Bronchus fibroblast of lung (primary cell): ENCODE results near the gene RNASEH2A. TPM values are rescaled to one million over a fixed set of nuclear protein-coding genes. Genes with fewer than 3 reads are reported as not detected.

Source experiments
- total RNA-seq: library from RNA; depleted of rRNA; stranded (reverse); fragments of >200 nt; gene quantifications from 2 replicates; pipeline ENCODE4 v1.2.3, GENCODE V29; 2015

Gene RNASEH2A
- total RNA-seq: 57.0 and 62.4 TPM in 2 replicates

GRCh38 chr19:12806242-12807081, at the start of gene RNASEH2A:
Gene RNASEH2A (plus strand): TSS chr19:12806584. CDS start chr19:12806674, 90 bp downstream.

GRCh38 chr19:12774588-12775555, 31.5 kb upstream of the RNASEH2A start, which contains the start of gene HOOK2:
Gene HOOK2 (minus strand): TSS chr19:12775552. CDS start chr19:12775449, 103 bp downstream.

GRCh38 chr19:12791345-12792050, 14.9 kb upstream of the RNASEH2A start, which contains the start of gene JUNB:
Gene JUNB (plus strand): TSS chr19:12791486. CDS start chr19:12791772, 286 bp downstream.

DNA sequence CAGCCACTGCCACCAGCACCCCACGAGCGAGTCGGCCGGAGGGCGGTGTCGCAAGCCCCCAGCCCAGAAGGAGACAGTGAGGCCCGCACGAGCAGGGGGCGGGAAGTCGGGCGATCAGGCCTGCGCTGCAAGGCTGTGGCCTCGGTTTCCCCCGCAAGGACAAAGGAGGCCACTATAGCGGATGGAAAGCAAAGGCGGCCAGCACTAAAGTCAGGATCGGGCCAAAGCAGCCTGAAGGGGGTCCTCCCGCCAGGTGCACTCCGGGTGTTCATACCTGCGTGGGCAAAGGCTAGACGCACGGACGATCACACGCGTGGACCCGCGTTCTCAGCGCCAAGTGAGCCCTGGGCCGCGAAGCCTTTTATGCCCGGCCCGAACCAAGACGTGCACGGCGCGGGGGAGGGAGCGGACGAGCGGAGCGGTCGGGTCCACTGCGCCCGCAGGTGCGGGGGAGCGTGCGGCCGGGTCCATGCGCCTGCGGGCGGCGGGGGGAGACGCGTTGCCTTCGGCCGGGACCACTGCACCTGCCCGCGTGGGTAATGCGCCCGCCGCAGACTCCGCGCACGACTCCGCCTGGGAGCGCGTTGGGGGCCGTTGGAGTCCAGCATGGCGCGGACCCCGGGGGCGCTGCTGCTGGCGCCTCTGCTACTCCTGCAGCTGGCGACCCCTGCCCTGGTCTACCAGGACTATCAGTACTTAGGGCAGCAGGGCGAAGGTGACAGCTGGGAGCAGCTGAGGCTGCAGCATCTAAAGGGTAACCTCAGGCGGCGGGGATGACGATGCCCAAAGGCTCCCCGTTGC, 4.7 kb upstream of the RNASEH2A start, which contains the start of the genes PRDX2 and THSD8:
Gene PRDX2 (minus strand): TSS at position 335 of the 801 bp plus-strand sequence. CDS start 539 bp downstream, outside the sequence.
Gene THSD8 (plus strand): TSS at position 604 of the 801 bp plus-strand sequence. CDS start 3 bp downstream, at position 607.

DNA sequence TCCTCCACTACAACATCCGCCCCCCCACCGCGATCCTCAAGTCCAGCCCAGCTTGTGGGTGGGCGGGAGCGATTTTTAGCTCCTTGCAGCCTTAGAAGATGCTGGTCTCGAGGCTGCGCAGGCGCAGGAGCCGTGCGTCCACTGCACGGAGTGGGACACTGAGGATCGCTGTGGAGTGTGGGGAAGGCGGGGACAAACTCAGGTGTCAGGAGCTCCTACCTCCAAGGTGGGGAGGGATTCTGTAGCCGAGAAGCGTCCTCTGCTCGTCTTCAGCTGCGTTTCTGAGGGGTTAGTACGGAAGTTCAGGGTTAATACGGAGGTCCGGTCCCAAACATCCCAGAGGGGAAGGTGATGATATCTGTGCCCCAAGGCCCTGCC, 28.2 kb downstream of the RNASEH2A start, which contains the start of gene RTBDN:
Gene RTBDN (minus strand): TSS at position 14 of the 378 bp plus-strand sequence. CDS start 4,600 bp downstream, outside the sequence.

DNA sequence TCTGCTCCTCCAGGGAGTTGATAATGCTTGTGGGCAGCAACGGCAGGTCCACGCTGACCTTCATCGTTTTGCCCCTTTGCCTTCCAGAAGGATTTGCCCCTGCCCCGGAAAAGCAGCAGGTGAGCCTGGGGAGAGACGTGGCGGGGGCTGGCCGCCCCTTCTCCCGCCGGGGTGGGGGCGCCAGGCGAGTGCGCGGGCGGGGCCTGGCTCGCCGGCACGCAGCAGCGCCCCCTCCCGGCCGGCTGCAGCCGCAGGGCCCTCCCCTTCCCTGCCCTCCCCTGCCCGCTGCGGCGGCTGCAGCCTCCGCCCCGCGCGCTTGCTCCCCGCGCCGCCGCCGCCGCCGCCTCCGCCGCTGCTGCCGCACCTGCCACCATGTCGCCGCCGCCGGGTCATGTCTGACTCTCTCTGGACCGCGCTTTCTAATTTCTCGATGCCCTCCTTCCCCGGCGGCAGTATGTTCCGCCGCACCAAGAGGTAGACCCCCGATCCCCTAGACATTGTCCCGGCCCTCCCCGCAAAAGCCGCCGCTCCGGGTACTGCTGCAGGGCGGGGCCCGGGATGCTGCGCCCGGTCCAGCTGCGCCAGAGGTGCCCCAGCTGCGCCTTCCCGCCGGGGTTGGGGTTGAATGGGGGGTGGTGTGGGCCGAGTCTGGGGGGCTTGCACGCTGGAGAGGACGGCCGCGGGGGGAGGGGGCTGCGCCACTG, 31.9 kb downstream of the RNASEH2A start, which contains the start of gene MAST1:
Gene MAST1 (plus strand): TSS at position 334 of the 704 bp plus-strand sequence. CDS start 58 bp downstream, at position 392.

Other genes with a start within 250 kb of the RNASEH2A start
- 5.6 and 5.7 TPM in 2 replicates for gene ZNF490, start 195.8 kb upstream of the RNASEH2A start, total RNA-seq
- 5.5 and 5.8 TPM in 2 replicates for gene ZNF791, start 195.7 kb upstream of the RNASEH2A start, total RNA-seq
- gene MAN2B1, start 139.8 kb upstream of the RNASEH2A start, total RNA-seq: 38.1 and 48.3 TPM in 2 replicates
- gene WDR83, start 139.8 kb upstream of the RNASEH2A start, total RNA-seq: 11.9 and 12.5 TPM in 2 replicates
- 86.8 and 95.9 TPM in 2 replicates for gene DHPS, start 124.7 kb upstream of the RNASEH2A start, total RNA-seq
- gene GNG14, start 118.6 kb upstream of the RNASEH2A start, total RNA-seq: not detected in 2 replicates
- 15.1 and 16.1 TPM in 2 replicates for gene FBXW9, start 110.0 kb upstream of the RNASEH2A start, total RNA-seq
- gene TNPO2, start 82.7 kb upstream of the RNASEH2A start, total RNA-seq: 19.3 and 22.4 TPM in 2 replicates
- 361 and 399 TPM in 2 replicates for gene TRIR, start 71.9 kb upstream of the RNASEH2A start, total RNA-seq
- 122 and 149 TPM in 2 replicates for gene GET3, start 69.1 kb upstream of the RNASEH2A start, total RNA-seq
- not detected in 2 replicates for gene BEST2, start 54.8 kb upstream of the RNASEH2A start, total RNA-seq
- gene HOOK2, start 31.0 kb upstream of the RNASEH2A start, total RNA-seq: 7.0 and 10.9 TPM in 2 replicates
- 96.3 and 105 TPM in 2 replicates for gene JUNB, start 15.1 kb upstream of the RNASEH2A start, total RNA-seq
- gene PRDX2, start 4.8 kb upstream of the RNASEH2A start, total RNA-seq: 409 and 461 TPM in 2 replicates
- gene THSD8, start 4.5 kb upstream of the RNASEH2A start, total RNA-seq: not detected in 2 replicates
- not detected in 2 replicates for gene RTBDN, start 28.0 kb downstream of the RNASEH2A start, total RNA-seq
- gene MAST1, start 31.9 kb downstream of the RNASEH2A start, total RNA-seq: 0.17 and 0.89 TPM in 2 replicates
- 21.3 and 28.6 TPM in 2 replicates for gene DNASE2, start 74.9 kb downstream of the RNASEH2A start, total RNA-seq
- gene KLF1, start 80.6 kb downstream of the RNASEH2A start, total RNA-seq: 0.17 TPM in 1 of 2 replicates, not detected in the other
- 49.1 and 51.1 TPM in 2 replicates for gene GCDH, start 84.6 kb downstream of the RNASEH2A start, total RNA-seq
- 0.74 and 0.84 TPM in 2 replicates for gene SYCE2, start 112.7 kb downstream of the RNASEH2A start, total RNA-seq
- 72.5 and 72.7 TPM in 2 replicates for gene FARSA, start 127.1 kb downstream of the RNASEH2A start, total RNA-seq
- 1,083 and 1,086 TPM in 2 replicates for gene CALR, start 132.0 kb downstream of the RNASEH2A start, total RNA-seq
- 138 and 145 TPM in 2 replicates for gene RAD23A, start 139.3 kb downstream of the RNASEH2A start, total RNA-seq
- gene GADD45GIP1, start 150.6 kb downstream of the RNASEH2A start, total RNA-seq: 63.0 and 81.9 TPM in 2 replicates
- not detected in 2 replicates for gene DAND5, start 163.0 kb downstream of the RNASEH2A start, total RNA-seq
- gene NFIX, start 188.9 kb downstream of the RNASEH2A start, total RNA-seq: 41.0 and 42.9 TPM in 2 replicates